SK-N-SH (cell line): ENCODE data around the gene MACROD2. TPM values are rescaled to one million over a fixed set of nuclear protein-coding genes. Genes with fewer than 3 reads are reported as not detected.

Experiments used
- CTCF ChIA-PET: fragments of 300-600, 350-600 bp; formaldehyde crosslinking; extraction: SDS; loops from one replicate; lab custom pipeline; 2021; lab: Yijun Ruan, JAX
- POLR2A ChIA-PET: fragments of 350-600 bp; sonication (Branson Sonifier 250); formaldehyde crosslinking; extraction: SDS; loops from one replicate; lab custom pipeline; 2020; ENCODE audit warnings: antibody characterized with exemption, inconsistent platforms; lab: Yijun Ruan, JAX
- DNase-seq: peaks from one replicate; pipeline ENCODE4 v3.0.0; 2012
- H2AFZ ChIP-seq: fragments of 200-600 bp; sonication (generic); 2 replicates; pipeline ENCODE4 v1.8.1; 2016; ENCODE audit warnings: antibody characterized with exemption, mild to moderate bottlenecking, low read depth
- H3F3A ChIP-seq: fragments of 200-600 bp; sonication (generic); replicated peaks from 2 replicates; pipeline ENCODE3; 2016; ENCODE audit warnings: antibody characterized with exemption, mild to moderate bottlenecking; ENCODE audit not compliant: insufficient read depth
- H3K27ac ChIP-seq, 2 experiments: fragments of 200-500 bp in 1 of 2; fragments of 200-600 bp in 1 of 2; sonication (Bioruptor generic) in 1 of 2; sonication (generic), shearing (Covaris generic) in 1 of 2; 2 replicates each; pipeline versions ENCODE4 v1.5.1 to v1.6.1; 2014 to 2016; ENCODE audit warnings: low read depth in 2 of 2, inconsistent platforms in 1 of 2, low read length in 1 of 2, mild to moderate bottlenecking in 1 of 2, mixed read lengths in 1 of 2
- H3K27me3 ChIP-seq: fragments of 200-600 bp; sonication (generic), shearing (Covaris generic); 2 replicates; pipeline ENCODE4 v1.6.1; 2016; ENCODE audit warnings: mixed run types; ENCODE audit not compliant: insufficient read depth
- H3K36me3 ChIP-seq, 2 experiments: fragments of 200-500 bp in 1 of 2; fragments of 200-600 bp in 1 of 2; sonication (Bioruptor generic) in 1 of 2; sonication (generic) in 1 of 2; replicated peaks in 1 of 2; 2 replicates each; pipeline versions ENCODE3 to v1.5.1; 2014 to 2016; ENCODE audit warnings: low read length in 1 of 2, mild to moderate bottlenecking in 1 of 2; ENCODE audit not compliant: insufficient read depth in 2 of 2, control insufficient read depth in 1 of 2
- H3K4me1 ChIP-seq, 2 experiments: fragments of 200-500 bp in 1 of 2; fragments of 200-600 bp in 1 of 2; sonication (Bioruptor generic) in 1 of 2; sonication (generic), shearing (Covaris generic) in 1 of 2; 2 replicates each; pipeline versions ENCODE4 v1.5.1 to v1.6.1; 2014 to 2016; ENCODE audit warnings: low read depth in 1 of 2, low read length in 1 of 2, mixed run types in 1 of 2; ENCODE audit not compliant: insufficient read depth in 2 of 2, control insufficient read depth in 1 of 2
- H3K4me2 ChIP-seq: fragments of 200-600 bp; sonication (generic), shearing (Covaris generic); 2 replicates; pipeline ENCODE4 v1.6.1; 2017; ENCODE audit warnings: mixed run types
- H3K4me3 ChIP-seq, 2 experiments: fragments of 200-500 bp in 1 of 2; fragments of 200-600 bp in 1 of 2; sonication (Bioruptor generic) in 1 of 2; sonication (generic), shearing (Covaris generic) in 1 of 2; 2 replicates each; pipeline versions ENCODE4 v1.5.1 to v1.8.1; 2014 to 2016; ENCODE audit warnings: low read depth in 2 of 2, inconsistent platforms in 1 of 2, low read length in 1 of 2, mild to moderate bottlenecking in 1 of 2, mixed read lengths in 1 of 2, moderate library complexity in 1 of 2
- H3K79me2 ChIP-seq: fragments of 200-600 bp; sonication (generic); 2 replicates; pipeline ENCODE4 v1.8.1; 2017; ENCODE audit warnings: mild to moderate bottlenecking; ENCODE audit not compliant: insufficient read depth
- H3K9ac ChIP-seq: fragments of 200-600 bp; sonication (generic); 2 replicates; pipeline ENCODE4 v1.6.1; 2017; ENCODE audit warnings: mixed run types
- H3K9me2 ChIP-seq: fragments of 200-600 bp; sonication (generic); 2 replicates; pipeline ENCODE4 v1.6.1; 2017; ENCODE audit warnings: mixed run types
- H3K9me3 ChIP-seq: fragments of 200-600 bp; sonication (generic); 2 replicates; pipeline ENCODE4 v1.6.1; 2017; ENCODE audit warnings: mixed run types, mild to moderate bottlenecking, moderate library complexity
- H4K20me1 ChIP-seq: fragments of 200-600 bp; sonication (generic); 2 replicates; pipeline ENCODE4 v1.6.1; 2017; ENCODE audit warnings: mild to moderate bottlenecking, mixed run types; ENCODE audit not compliant: insufficient read depth
- CHD2 ChIP-seq: fragments of 150-350 bp; IDR thresholded peaks from 2 replicates; pipeline ENCODE4 v1.6.1; 2018; ENCODE audit warnings: low read length; ENCODE audit not compliant: partially characterized antibody
- ELF1 ChIP-seq: IDR thresholded peaks from 2 replicates; pipeline ENCODE4 v1.4.0; 2012
- EZH2phosphoT487 ChIP-seq: fragments of 200-600 bp; sonication (generic); IDR thresholded peaks from 2 replicates; pipeline ENCODE4 v1.6.1; 2017; ENCODE audit warnings: low read depth, mixed run types, mild to moderate bottlenecking, antibody characterized with exemption, moderate library complexity, borderline replicate concordance
- FOSL2 ChIP-seq: IDR thresholded peaks from 2 replicates; pipeline ENCODE4 v1.4.0; 2012; ENCODE audit warnings: low read depth, mild to moderate bottlenecking, moderate library complexity, borderline replicate concordance
- FOXJ3 ChIP-seq: sonication (generic); formaldehyde crosslinking; IDR thresholded peaks from 2 replicates; pipeline ENCODE4 v1.5.1; 2020; ENCODE audit warnings: mild to moderate bottlenecking, missing genetic modification reagents
- GATA2 ChIP-seq: sonication (generic); formaldehyde crosslinking; IDR thresholded peaks from 2 replicates; pipeline ENCODE4 v1.5.0; 2020; ENCODE audit warnings: mild to moderate bottlenecking, missing genetic modification reagents
- MXI1 ChIP-seq: IDR thresholded peaks from 2 replicates; pipeline ENCODE4 v1.6.1; 2012; ENCODE audit warnings: mild to moderate bottlenecking, low read depth, low read length, improper control_type of control experiment
- NFIC ChIP-seq: IDR thresholded peaks from 2 replicates; pipeline ENCODE4 v1.4.0; 2012; ENCODE audit warnings: borderline replicate concordance
- RAD21 ChIP-seq: IDR thresholded peaks from 2 replicates; pipeline ENCODE4 v1.6.1; 2012; ENCODE audit warnings: mild to moderate bottlenecking, low read length
- RFX5 ChIP-seq: IDR thresholded peaks from 2 replicates; pipeline ENCODE4 v1.6.1; 2012; ENCODE audit warnings: mild to moderate bottlenecking, improper control_type of control experiment, low read length
- SMC3 ChIP-seq: IDR thresholded peaks from 2 replicates; pipeline ENCODE4 v1.6.1; 2012; ENCODE audit warnings: low read depth, low read length, improper control_type of control experiment
- TAF1 ChIP-seq: IDR thresholded peaks from 2 replicates; pipeline ENCODE4 v1.6.1; 2012; ENCODE audit warnings: low read depth, mild to moderate bottlenecking, low read length, moderate library complexity, borderline replicate concordance
- WGBS: methylation state at CpG from one replicate; pipeline ENCODE4 v1.1.6; 2017; ENCODE audit warnings: low lambda C conversion rate; 5-methylcytosine and 5-hydroxymethylcytosine counted together
- polyA plus RNA-seq, 3 experiments: library from polyadenylated mRNA; depleted of rRNA; stranded (reverse); fragments of >200 nt; gene quantifications; 2 replicates each; pipeline ENCODE4 v1.2.3, GENCODE V29; 2012
- TF ChIP-seq, protein P1 (sequence below): IDR thresholded peaks from 2 replicates; pipeline ENCODE4 v1.4.0; 2012; ENCODE audit warnings: low read depth, borderline replicate concordance
- TF ChIP-seq, protein P2 (sequence below): fragments of 200-600 bp; sonication (generic); IDR thresholded peaks from 2 replicates; pipeline ENCODE4 v1.6.1; 2017; ENCODE audit warnings: antibody characterized with exemption, mild to moderate bottlenecking, moderate library complexity
- TF ChIP-seq, protein P3 (sequence below): IDR thresholded peaks from 2 replicates; pipeline ENCODE4 v1.6.1; 2012; ENCODE audit warnings: mild to moderate bottlenecking, low read depth, low read length, moderate library complexity
- TF ChIP-seq, protein P4 (sequence below): IDR thresholded peaks from 2 replicates; pipeline ENCODE4 v1.4.0; 2012; ENCODE audit warnings: low read depth
- TF ChIP-seq, protein P5 (sequence below): IDR thresholded peaks from 2 replicates; pipeline ENCODE4; 2012

The MACROD2 gene
- polyA plus RNA-seq, 1 of the 3 experiments (the other 2 are of a cell fraction): 0.33 TPM

DNA sequence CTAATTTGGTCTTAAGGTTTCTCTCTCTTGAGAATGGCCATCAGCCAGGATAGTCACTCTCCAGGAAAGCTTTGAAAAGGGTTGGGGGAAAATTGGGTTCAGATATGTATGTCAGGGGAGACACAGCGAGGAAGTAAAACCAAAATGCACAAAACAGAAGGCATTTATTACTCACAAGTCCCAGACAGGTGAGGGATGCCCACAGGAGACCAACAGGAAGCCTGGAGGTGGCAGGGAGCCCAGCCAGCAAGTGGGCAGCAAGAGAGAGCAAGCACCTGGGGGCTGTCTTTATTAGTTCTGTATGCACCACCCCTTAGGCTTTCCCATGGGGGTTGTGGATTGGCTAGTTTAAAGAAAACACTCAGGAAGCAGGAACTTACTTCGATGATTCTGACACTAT, 1870.2 kb downstream of the MACROD2 start:
- ChIA-PET CTCF (no interaction called here), POLR2A (no interaction called here)
- Histone ChIP-seq H3K36me3 (no peaks in the 10 kb centered on the region), H2AFZ (no peak overlapping the region), H3K27me3 (no peaks in the 10 kb centered on the region), H3K4me3 (no peak overlapping the region), H3K79me2 (no peaks in the 10 kb centered on the region), H3K9ac (no peak overlapping the region), H3K4me1 (no peaks in the 10 kb centered on the region), H3K27ac (no peak overlapping the region), H3F3A (no peaks in the 10 kb centered on the region), H3K9me2 (no peaks in the 10 kb centered on the region), H3K4me2 (no peak overlapping the region), H4K20me1 (no peaks in the 10 kb centered on the region), H3K9me3 (no peaks in the 10 kb centered on the region)
- TF ChIP-seq, protein P1, sequence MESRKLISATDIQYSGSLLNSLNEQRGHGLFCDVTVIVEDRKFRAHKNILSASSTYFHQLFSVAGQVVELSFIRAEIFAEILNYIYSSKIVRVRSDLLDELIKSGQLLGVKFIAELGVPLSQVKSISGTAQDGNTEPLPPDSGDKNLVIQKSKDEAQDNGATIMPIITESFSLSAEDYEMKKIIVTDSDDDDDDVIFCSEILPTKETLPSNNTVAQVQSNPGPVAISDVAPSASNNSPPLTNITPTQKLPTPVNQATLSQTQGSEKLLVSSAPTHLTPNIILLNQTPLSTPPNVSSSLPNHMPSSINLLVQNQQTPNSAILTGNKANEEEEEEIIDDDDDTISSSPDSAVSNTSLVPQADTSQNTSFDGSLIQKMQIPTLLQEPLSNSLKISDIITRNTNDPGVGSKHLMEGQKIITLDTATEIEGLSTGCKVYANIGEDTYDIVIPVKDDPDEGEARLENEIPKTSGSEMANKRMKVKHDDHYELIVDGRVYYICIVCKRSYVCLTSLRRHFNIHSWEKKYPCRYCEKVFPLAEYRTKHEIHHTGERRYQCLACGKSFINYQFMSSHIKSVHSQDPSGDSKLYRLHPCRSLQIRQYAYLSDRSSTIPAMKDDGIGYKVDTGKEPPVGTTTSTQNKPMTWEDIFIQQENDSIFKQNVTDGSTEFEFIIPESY: no peak
- no peak for TF ChIP-seq CHD2
- TF ChIP-seq NFIC: no peak
- no peak for TF ChIP-seq FOXJ3 (CRISPR knock-in tag)
- TF ChIP-seq FOSL2: no peak
- no peak for TF ChIP-seq RAD21
- TF ChIP-seq, protein P2, sequence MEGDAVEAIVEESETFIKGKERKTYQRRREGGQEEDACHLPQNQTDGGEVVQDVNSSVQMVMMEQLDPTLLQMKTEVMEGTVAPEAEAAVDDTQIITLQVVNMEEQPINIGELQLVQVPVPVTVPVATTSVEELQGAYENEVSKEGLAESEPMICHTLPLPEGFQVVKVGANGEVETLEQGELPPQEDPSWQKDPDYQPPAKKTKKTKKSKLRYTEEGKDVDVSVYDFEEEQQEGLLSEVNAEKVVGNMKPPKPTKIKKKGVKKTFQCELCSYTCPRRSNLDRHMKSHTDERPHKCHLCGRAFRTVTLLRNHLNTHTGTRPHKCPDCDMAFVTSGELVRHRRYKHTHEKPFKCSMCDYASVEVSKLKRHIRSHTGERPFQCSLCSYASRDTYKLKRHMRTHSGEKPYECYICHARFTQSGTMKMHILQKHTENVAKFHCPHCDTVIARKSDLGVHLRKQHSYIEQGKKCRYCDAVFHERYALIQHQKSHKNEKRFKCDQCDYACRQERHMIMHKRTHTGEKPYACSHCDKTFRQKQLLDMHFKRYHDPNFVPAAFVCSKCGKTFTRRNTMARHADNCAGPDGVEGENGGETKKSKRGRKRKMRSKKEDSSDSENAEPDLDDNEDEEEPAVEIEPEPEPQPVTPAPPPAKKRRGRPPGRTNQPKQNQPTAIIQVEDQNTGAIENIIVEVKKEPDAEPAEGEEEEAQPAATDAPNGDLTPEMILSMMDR: no peak
- TF ChIP-seq TAF1: no peak
- 32% methylated on average over 2 of the region's 2 CpGs for WGBS
- no peak for DNase-seq

DNA sequence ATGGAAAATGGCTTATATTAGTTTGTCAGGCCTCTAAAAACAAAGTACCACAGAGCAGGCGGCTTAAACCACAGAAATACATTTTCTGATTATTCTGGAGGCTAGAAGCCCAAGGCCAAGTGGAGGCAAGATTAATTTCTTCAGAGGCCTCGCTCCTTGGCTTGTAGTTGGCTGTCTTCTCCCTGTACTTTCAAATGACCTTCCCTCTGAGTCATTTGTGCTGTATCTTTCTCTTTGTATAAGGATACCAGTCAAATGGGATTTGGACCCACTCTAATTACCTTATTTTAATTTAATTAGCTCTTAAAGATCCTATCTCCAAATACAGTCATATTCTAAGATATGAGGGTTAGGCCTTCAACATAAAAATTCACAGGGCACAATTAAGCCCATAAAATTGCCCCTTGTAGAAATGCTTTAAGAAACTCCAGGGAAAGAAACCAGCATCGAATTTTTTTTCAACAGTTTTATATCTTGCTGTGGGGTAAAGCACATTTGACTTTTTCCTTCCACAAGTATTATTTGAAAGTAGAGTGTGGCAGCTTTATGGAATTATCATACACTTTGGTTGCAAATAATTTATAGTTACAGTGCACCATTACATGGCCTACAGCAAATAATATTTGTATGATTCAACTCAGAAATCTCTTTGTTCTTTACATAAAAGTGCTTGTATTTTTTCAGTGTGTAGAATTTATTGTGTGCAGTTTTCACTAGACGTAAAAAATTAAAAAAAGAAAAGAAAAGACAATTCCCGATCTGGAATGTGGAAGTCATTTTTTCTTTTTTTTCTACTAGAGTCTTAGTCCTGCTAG, 1871.8 kb downstream of the MACROD2 start:
- no peaks in the 10 kb centered on the region for H3K79me2 ChIP-seq
- no peaks in the 10 kb centered on the region for H3K9me3 ChIP-seq
- CTCF ChIA-PET: no interaction called here
- no peak overlapping the region for H3K27ac ChIP-seq
- no peaks in the 10 kb centered on the region for H3K36me3 ChIP-seq
- H3K27me3 ChIP-seq: no peaks in the 10 kb centered on the region
- 47% methylated on average over 5 of the region's 5 CpGs for WGBS
- TF ChIP-seq FOSL2 (no peak), NFIC (no peak), TAF1 (no peak), GATA2 (CRISPR knock-in tag) (no peak), EZH2phosphoT487 (no peak), ELF1 (no peak), RFX5 (no peak), SMC3 (no peak), MXI1 (no peak)
- TF ChIP-seq, protein P3, sequence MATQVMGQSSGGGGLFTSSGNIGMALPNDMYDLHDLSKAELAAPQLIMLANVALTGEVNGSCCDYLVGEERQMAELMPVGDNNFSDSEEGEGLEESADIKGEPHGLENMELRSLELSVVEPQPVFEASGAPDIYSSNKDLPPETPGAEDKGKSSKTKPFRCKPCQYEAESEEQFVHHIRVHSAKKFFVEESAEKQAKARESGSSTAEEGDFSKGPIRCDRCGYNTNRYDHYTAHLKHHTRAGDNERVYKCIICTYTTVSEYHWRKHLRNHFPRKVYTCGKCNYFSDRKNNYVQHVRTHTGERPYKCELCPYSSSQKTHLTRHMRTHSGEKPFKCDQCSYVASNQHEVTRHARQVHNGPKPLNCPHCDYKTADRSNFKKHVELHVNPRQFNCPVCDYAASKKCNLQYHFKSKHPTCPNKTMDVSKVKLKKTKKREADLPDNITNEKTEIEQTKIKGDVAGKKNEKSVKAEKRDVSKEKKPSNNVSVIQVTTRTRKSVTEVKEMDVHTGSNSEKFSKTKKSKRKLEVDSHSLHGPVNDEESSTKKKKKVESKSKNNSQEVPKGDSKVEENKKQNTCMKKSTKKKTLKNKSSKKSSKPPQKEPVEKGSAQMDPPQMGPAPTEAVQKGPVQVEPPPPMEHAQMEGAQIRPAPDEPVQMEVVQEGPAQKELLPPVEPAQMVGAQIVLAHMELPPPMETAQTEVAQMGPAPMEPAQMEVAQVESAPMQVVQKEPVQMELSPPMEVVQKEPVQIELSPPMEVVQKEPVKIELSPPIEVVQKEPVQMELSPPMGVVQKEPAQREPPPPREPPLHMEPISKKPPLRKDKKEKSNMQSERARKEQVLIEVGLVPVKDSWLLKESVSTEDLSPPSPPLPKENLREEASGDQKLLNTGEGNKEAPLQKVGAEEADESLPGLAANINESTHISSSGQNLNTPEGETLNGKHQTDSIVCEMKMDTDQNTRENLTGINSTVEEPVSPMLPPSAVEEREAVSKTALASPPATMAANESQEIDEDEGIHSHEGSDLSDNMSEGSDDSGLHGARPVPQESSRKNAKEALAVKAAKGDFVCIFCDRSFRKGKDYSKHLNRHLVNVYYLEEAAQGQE: no peak
- TF ChIP-seq, protein P4, sequence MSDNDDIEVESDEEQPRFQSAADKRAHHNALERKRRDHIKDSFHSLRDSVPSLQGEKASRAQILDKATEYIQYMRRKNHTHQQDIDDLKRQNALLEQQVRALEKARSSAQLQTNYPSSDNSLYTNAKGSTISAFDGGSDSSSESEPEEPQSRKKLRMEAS: no peak
- TF ChIP-seq, protein P5, sequence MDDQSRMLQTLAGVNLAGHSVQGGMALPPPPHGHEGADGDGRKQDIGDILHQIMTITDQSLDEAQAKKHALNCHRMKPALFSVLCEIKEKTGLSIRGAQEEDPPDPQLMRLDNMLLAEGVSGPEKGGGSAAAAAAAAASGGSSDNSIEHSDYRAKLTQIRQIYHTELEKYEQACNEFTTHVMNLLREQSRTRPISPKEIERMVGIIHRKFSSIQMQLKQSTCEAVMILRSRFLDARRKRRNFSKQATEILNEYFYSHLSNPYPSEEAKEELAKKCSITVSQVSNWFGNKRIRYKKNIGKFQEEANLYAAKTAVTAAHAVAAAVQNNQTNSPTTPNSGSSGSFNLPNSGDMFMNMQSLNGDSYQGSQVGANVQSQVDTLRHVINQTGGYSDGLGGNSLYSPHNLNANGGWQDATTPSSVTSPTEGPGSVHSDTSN: no peak
- no peak for DNase-seq
- H3K4me1 ChIP-seq: no peaks in the 10 kb centered on the region
- no peak overlapping the region for H2AFZ ChIP-seq
- POLR2A ChIA-PET: no interaction called here
- H3K9me2 ChIP-seq: no peaks in the 10 kb centered on the region
- no peaks in the 10 kb centered on the region for H4K20me1 ChIP-seq
- H3K4me3 ChIP-seq: no peak overlapping the region
- no peak overlapping the region for H3K9ac ChIP-seq
- H3F3A ChIP-seq: no peaks in the 10 kb centered on the region
- H3K4me2 ChIP-seq: no peak overlapping the region
